ENCODE measurements around the gene CCNF. TPM values are rescaled to one million over a fixed set of nuclear protein-coding genes. Genes with fewer than 3 reads are reported as not detected.
"Not testable (repeated sequence)": the region's sequence is repeated elsewhere in the genome, so short reads cannot be mapped to it uniquely, and the experiment has no call there.

The CCNF gene
- total and polyA plus RNA-seq, 10 of the 15 experiments (the other 5 are each of a cell fraction or from before 2014, with no cell fraction given): 4.0 to 63.2 (median 27.5) TPM

- TF ChIP-seq E4F1 (IDR thresholded peaks at IDR 0.05; ENCODE audit: borderline replicate concordance, partially characterized antibody) (no peak), SUZ12 (IDR thresholded peaks at IDR 0.05; ENCODE audit: unreplicated experiment) (no peak)
Observed at GRCh38 chr16:2385190-2385836, 43.9 kb upstream of the CCNF start (continued).

GRCh38 chr16:2385982-2386381, 43.3 kb upstream of the CCNF start:
- SMC1A ChIA-PET (ENCODE audit: uncharacterized antibody, unreplicated experiment): interaction anchor here (2.4 kb wide), 1 partner anchor 25 kb away, joined by 7 read pairs; no protein-coding TSS in a partner anchor
- POLR2A ChIA-PET; H3K4me3 ChIP-seq; H3K27me3 ChIP-seq (replicated peaks in 1 of 2; ENCODE audit: control insufficient read depth in 2 of 2, insufficient read depth in 2 of 2, low read length in 1 of 2); H3K79me2 ChIP-seq (ENCODE audit: control insufficient read depth, insufficient read depth, low read length); DNase-seq (ENCODE audit: low read depth, low spot score); H3K9me3 ChIP-seq (replicated peaks; ENCODE audit: control insufficient read depth, insufficient read depth, low read length); FAIRE-seq; H2AFZ ChIP-seq (ENCODE audit: control insufficient read depth, low read depth, low read length); H3K27ac ChIP-seq (ENCODE audit: control insufficient read depth, insufficient read depth); CTCF ChIA-PET; ATAC-seq; intact Hi-C loops (cut with micrococcal nuclease; ENCODE audit: unreplicated experiment); BruUV-seq (replicated peaks); H3K9ac ChIP-seq (ENCODE audit: control insufficient read depth, insufficient read depth, low read length); H3K4me1 ChIP-seq (ENCODE audit: control insufficient read depth, insufficient read depth, low read length); RAD21 ChIA-PET (ENCODE audit: unreplicated experiment); H3K4me2 ChIP-seq (ENCODE audit: control insufficient read depth, insufficient read depth); in situ Hi-C loops (cut with MboI); H3K36me3 ChIP-seq (ENCODE audit: control insufficient read depth in 2 of 2, insufficient read depth in 2 of 2, low read length in 1 of 2); H4K20me1 ChIP-seq (ENCODE audit: control insufficient read depth, insufficient read depth): not testable (repeated sequence)
- 89% methylated on average over 19 of the region's 19 CpGs for WGBS (ENCODE audit: insufficient coverage, insufficient replicate concordance, low lambda C conversion rate, missing lambda C conversion rate)
